Measurements from ENCODE around the gene PPP1R14C.

Gene PPP1R14C

DNA sequence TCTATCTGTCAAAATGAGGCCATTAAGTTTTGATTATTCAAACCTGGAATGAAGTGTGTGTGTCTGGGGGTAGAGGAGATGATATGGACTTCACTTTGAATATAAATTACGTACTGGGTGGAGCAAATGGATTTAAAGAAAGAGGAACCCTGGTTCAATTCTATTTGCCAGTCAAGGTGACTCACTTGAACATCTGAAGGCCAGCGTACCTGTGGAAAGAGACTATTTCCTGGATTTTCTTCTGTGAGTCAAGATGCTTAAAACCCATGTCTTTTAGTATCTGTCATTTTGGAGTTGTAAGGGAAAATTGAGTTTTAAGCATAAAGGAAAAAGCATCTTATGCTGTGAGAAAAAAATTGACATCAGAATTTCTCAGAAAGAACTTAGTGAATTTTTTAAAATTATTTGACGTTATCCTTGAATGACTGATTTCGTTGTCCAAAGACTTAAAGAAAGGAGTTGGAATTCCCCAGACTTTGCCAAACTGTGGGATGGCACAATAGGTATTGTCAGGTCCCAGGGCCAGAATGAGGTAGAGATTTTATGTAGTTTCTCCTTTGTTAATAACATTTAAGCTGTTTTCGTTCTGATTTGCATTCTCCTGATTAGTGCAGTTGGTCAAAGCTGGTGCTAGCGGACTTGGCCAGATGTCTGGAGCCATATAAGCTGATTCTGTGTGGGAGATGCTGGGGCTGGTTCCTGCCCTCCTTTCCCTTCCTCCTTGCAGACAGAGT is 2.4 kb upstream of the PPP1R14C start:
- TF ChIP-seq, protein P1, sequence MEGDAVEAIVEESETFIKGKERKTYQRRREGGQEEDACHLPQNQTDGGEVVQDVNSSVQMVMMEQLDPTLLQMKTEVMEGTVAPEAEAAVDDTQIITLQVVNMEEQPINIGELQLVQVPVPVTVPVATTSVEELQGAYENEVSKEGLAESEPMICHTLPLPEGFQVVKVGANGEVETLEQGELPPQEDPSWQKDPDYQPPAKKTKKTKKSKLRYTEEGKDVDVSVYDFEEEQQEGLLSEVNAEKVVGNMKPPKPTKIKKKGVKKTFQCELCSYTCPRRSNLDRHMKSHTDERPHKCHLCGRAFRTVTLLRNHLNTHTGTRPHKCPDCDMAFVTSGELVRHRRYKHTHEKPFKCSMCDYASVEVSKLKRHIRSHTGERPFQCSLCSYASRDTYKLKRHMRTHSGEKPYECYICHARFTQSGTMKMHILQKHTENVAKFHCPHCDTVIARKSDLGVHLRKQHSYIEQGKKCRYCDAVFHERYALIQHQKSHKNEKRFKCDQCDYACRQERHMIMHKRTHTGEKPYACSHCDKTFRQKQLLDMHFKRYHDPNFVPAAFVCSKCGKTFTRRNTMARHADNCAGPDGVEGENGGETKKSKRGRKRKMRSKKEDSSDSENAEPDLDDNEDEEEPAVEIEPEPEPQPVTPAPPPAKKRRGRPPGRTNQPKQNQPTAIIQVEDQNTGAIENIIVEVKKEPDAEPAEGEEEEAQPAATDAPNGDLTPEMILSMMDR (IDR thresholded peaks at IDR 0.05; ENCODE audit: low read depth, low read length), result no peak
- no peak overlapping the region for H3K27ac ChIP-seq
- no peak for DNase-seq
- no peak overlapping the region for H3K4me3 ChIP-seq (ENCODE audit: low read depth, low read length)
- no peaks in the 10 kb centered on the region for H3K36me3 ChIP-seq
- peaks cover 51% of the 10 kb centered on the region for H3K27me3 ChIP-seq (ENCODE audit: insufficient read depth, low read depth, severe bottlenecking)
- no peaks in the 10 kb centered on the region for H3K9me3 ChIP-seq (ENCODE audit: severe bottlenecking)

DNA sequence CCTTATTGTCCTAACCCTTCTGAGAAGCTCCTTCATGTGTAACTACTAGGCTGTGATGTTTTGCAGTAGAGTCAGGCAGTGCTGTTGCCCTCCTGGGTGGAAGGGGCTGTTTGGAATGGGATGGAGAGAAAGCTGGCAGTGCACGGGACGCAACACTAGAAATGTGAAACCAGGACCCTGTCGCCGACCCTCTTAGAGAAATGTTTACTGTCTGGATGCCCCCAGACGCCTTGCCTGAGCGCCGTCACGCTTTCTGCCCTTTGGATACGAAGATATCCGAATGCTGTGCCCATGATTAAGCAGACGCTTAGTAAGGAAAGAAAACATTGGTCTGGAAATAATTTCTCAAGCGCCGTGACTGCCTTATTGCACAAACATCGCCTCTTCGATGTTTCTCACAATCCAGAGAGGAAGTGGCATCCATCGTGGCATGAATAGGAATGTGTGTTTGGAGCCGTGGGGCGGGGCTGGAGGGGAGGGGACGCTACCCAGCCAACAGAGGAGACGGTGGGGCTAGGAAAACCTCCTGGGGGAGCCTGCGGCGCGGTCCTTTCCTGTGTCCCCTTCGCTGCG is 661 bp upstream of the PPP1R14C start:
- Histone ChIP-seq H3K4me3 (ENCODE audit: low read depth, low read length) (peak overlapping the region; percentile 28), H3K27ac (no peak overlapping the region), H3K9me3 (ENCODE audit: severe bottlenecking) (no peaks in the 10 kb centered on the region), H3K36me3 (no peaks in the 10 kb centered on the region), H3K27me3 (ENCODE audit: insufficient read depth, low read depth, severe bottlenecking) (peaks cover 59% of the 10 kb centered on the region)
- TF ChIP-seq, protein P1 (IDR thresholded peaks at IDR 0.05; ENCODE audit: low read depth, low read length), result no peak
- no peak for DNase-seq

DNA sequence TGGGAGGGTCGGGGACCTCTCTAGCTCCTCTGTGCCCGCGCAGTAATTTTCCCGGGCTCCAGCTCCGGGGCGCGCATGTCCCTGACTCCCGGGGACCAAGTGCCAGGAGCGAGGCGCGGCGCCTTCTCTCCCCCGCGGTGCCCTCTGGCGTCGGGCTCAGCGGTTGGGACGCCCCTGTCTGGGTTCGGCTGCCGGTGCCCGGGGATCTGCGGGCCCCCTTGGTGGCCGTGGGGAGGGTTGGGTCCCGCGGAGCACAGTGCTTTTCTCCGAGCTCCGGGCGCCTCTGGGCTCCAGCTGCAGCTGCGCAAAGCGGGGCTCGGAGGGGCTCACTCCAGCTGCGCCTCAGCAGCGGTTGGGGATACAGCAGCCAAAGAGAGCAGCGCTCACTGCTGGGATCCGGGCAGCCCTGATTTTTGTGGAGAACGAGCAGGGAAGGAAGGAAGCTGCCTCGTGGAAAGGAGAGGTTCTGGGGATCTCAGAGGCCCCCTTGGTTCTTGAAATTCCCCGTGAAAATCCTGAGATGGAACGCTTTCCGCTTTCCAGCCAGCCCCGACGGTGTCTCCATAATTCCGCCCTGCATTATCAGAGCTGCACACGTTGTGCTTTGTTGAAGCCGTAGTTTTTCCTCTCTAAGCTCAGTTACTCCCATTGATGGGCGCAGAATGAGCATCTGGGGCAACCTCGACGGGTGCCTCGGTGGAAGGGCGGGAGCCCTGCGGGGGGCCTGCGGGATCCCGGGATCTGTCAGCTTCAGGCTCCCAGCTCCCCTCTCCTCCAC is 861 bp downstream of the PPP1R14C start:
- peak; percentile 13 for DNase-seq
- TF ChIP-seq, protein P1 (IDR thresholded peaks at IDR 0.05; ENCODE audit: low read depth, low read length), result no peak
- Histone ChIP-seq H3K9me3 (ENCODE audit: severe bottlenecking) (no peaks in the 10 kb centered on the region), H3K4me3 (ENCODE audit: low read depth, low read length) (peak overlapping the region; percentile 28), H3K36me3 (no peaks in the 10 kb centered on the region), H3K27ac (no peak overlapping the region), H3K27me3 (ENCODE audit: insufficient read depth, low read depth, severe bottlenecking) (peaks cover 59% of the 10 kb centered on the region)

DNA sequence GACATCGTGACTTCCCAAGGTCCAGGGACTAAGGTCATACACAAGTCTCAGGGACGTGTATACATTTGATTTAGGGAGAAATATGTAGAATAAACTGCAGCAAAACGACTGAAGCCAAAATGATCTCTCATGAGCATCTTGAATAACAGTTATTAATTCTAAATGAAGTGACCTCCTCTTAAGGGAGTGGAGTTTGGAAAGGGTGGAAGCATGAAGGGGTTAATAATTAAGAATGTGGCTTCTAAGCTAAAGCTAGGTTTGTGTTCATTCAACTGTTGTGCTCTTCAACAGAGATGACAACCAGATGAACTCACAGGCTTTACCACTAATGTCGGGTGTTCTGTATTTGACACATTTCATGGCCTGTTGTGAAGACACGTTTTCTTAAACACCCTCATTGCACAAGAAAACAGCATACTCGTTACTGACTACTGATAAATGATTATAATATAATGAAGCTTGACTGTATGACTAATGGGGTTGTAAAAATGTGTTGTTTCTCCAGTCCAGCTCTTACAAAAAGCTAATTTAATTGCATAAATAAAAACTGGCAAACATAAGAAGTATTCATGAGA is 1.5 kb downstream of the PPP1R14C start:
- Histone ChIP-seq H3K27me3 (ENCODE audit: insufficient read depth, low read depth, severe bottlenecking) (peaks cover 59% of the 10 kb centered on the region), H3K9me3 (ENCODE audit: severe bottlenecking) (no peaks in the 10 kb centered on the region), H3K36me3 (no peaks in the 10 kb centered on the region), H3K27ac (no peak overlapping the region), H3K4me3 (ENCODE audit: low read depth, low read length) (no peak overlapping the region)
- no peak for DNase-seq
- TF ChIP-seq, protein P1 (IDR thresholded peaks at IDR 0.05; ENCODE audit: low read depth, low read length), result no peak

DNA sequence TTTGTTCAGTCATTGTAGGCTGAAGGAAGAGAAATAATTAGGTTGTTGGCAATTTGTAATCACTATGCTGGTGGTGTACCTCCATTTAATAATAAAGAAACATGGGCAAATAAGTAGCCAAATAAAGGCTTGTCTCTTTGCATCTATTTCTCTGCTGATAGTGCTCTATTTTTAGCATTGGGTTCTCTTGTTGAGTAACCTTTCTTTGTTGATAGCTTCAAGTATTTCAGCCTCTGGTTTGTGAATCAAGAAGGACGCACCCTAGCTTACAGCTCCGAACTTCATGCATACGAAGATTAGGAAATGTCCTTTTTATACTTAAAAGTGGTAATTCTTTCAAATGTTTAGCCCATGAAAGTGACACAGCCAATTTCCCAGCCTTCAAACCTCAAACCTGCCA is 2.6 kb downstream of the PPP1R14C start:
- Histone ChIP-seq H3K27ac (no peak overlapping the region), H3K9me3 (ENCODE audit: severe bottlenecking) (no peaks in the 10 kb centered on the region), H3K36me3 (no peaks in the 10 kb centered on the region), H3K27me3 (ENCODE audit: insufficient read depth, low read depth, severe bottlenecking) (peaks cover 56% of the 10 kb centered on the region), H3K4me3 (ENCODE audit: low read depth, low read length) (no peak overlapping the region)
- DNase-seq, result no peak
- TF ChIP-seq, protein P1 (IDR thresholded peaks at IDR 0.05; ENCODE audit: low read depth, low read length), result no peak
